Mesenchymal stem cell (in vitro differentiated cells and primary cell): ENCODE measurements around the gene PLXNA2.

Experiments used
- DNase-seq: peaks from one replicate; pipeline ENCODE4 v3.0.0-alpha.2; 2013
- H2AFZ ChIP-seq: one replicate; pipeline ENCODE4 v1.6.1; 2013; ENCODE audit warnings: low read depth, mild to moderate bottlenecking, control low read depth, inconsistent platforms, low read length, moderate library complexity
- H2AK5ac ChIP-seq: 2 replicates; pipeline ENCODE4 v1.6.1; 2013; ENCODE audit warnings: low read length, moderate library complexity, mild to moderate bottlenecking, inconsistent platforms; ENCODE audit not compliant: severe bottlenecking
- H2BK120ac ChIP-seq: one replicate; pipeline ENCODE4 v1.6.1; 2013; ENCODE audit warnings: low read depth, mild to moderate bottlenecking, inconsistent platforms, low read length, moderate library complexity
- H2BK12ac ChIP-seq, 2 experiments: one replicate each; pipeline ENCODE4 v1.6.1; 2013; ENCODE audit warnings: inconsistent platforms in 2 of 2, low read length in 2 of 2, mild to moderate bottlenecking in 2 of 2, moderate library complexity in 2 of 2, control low read depth in 1 of 2
- H2BK15ac ChIP-seq: one replicate; pipeline ENCODE4 v1.6.1; 2013; ENCODE audit warnings: mild to moderate bottlenecking, low read depth, inconsistent platforms; ENCODE audit not compliant: poor library complexity, severe bottlenecking
- H2BK5ac ChIP-seq: 2 replicates; pipeline ENCODE4 v1.6.1; 2013; ENCODE audit warnings: low read depth, mild to moderate bottlenecking, low read length, control low read depth, inconsistent platforms; ENCODE audit not compliant: poor library complexity, severe bottlenecking
- H3K14ac ChIP-seq, 2 experiments: one replicate each; pipeline ENCODE4 v1.6.1; 2013; ENCODE audit warnings: inconsistent platforms in 2 of 2, low read length in 2 of 2, control low read depth in 1 of 2, mild to moderate bottlenecking in 1 of 2, moderate library complexity in 1 of 2
- H3K18ac ChIP-seq, 2 experiments: one replicate each; pipeline ENCODE4 v1.6.1; 2013; ENCODE audit warnings: inconsistent platforms in 2 of 2, low read length in 2 of 2, control low read depth in 1 of 2, low read depth in 1 of 2, mild to moderate bottlenecking in 1 of 2
- H3K23ac ChIP-seq, 2 experiments: one replicate each; pipeline ENCODE4 v1.6.1; 2013; ENCODE audit warnings: inconsistent platforms in 2 of 2, low read length in 2 of 2, mild to moderate bottlenecking in 2 of 2, moderate library complexity in 2 of 2, control low read depth in 1 of 2
- H3K27ac ChIP-seq: 2 replicates; pipeline ENCODE4 v1.5.1; 2013; ENCODE audit warnings: mild to moderate bottlenecking, moderate library complexity, low read length, control low read depth, inconsistent platforms; ENCODE audit not compliant: poor library complexity, severe bottlenecking
- H3K27me3 ChIP-seq, 2 experiments: 2 replicates each; pipeline versions ENCODE4 v1.6.1 to v1.7.0; 2013; ENCODE audit warnings: low read length in 2 of 2, mild to moderate bottlenecking in 2 of 2, moderate library complexity in 2 of 2, control low read depth in 1 of 2, inconsistent platforms in 1 of 2; ENCODE audit not compliant: control insufficient read depth in 1 of 2, insufficient read depth in 1 of 2
- H3K36me3 ChIP-seq, 2 experiments: 2 replicates each; pipeline versions ENCODE4 v1.6.1 to v1.7.0; 2013; ENCODE audit warnings: low read length in 2 of 2, control low read depth in 1 of 2, inconsistent platforms in 1 of 2, low read depth in 1 of 2, mild to moderate bottlenecking in 1 of 2; ENCODE audit not compliant: insufficient read depth in 2 of 2, control insufficient read depth in 1 of 2
- H3K4ac ChIP-seq, 2 experiments: one replicate each; pipeline ENCODE4 v1.6.1; 2013; ENCODE audit warnings: inconsistent platforms in 2 of 2, low read length in 2 of 2, mild to moderate bottlenecking in 2 of 2, moderate library complexity in 2 of 2, control low read depth in 1 of 2, low read depth in 1 of 2
- H3K4me1 ChIP-seq: 2 replicates; pipeline ENCODE4 v1.6.1; 2013; ENCODE audit warnings: low read depth, low read length, control low read depth; ENCODE audit not compliant: control insufficient read depth, insufficient read depth
- H3K4me2 ChIP-seq: 2 replicates; pipeline ENCODE4 v1.6.1; 2013; ENCODE audit warnings: low read length, mild to moderate bottlenecking, inconsistent platforms; ENCODE audit not compliant: poor library complexity, severe bottlenecking
- H3K4me3 ChIP-seq, 2 experiments: 2 replicates each; pipeline versions ENCODE4 v1.5.1 to v1.7.0; 2013; ENCODE audit warnings: low read length in 2 of 2, mild to moderate bottlenecking in 2 of 2, control low read depth in 1 of 2, low read depth in 1 of 2; ENCODE audit not compliant: insufficient read depth in 1 of 2
- H3K79me1 ChIP-seq: replicated peaks from 2 replicates; pipeline ENCODE4 v1.6.1; 2013; ENCODE audit warnings: mild to moderate bottlenecking, control low read depth, low read length, inconsistent platforms; ENCODE audit not compliant: poor library complexity, severe bottlenecking
- H3K9ac ChIP-seq: 2 replicates; pipeline ENCODE4 v1.7.0; 2013; ENCODE audit warnings: mild to moderate bottlenecking, low read length, moderate library complexity
- H3K9me3 ChIP-seq: 2 replicates; pipeline ENCODE4 v1.7.0; 2013; ENCODE audit warnings: mild to moderate bottlenecking, low read length; ENCODE audit not compliant: control insufficient read depth
- H4K8ac ChIP-seq: one replicate; pipeline ENCODE4 v1.6.1; 2013; ENCODE audit warnings: inconsistent platforms, mild to moderate bottlenecking, low read length, moderate library complexity
- H4K91ac ChIP-seq: one replicate; pipeline ENCODE4 v1.6.1; 2013; ENCODE audit warnings: mild to moderate bottlenecking, low read length, inconsistent platforms
- WGBS: methylation state at CpG from one replicate; pipeline ENCODE4 v1.1.7; 2013; ENCODE audit warnings: mixed read lengths; 5-methylcytosine and 5-hydroxymethylcytosine counted together

The PLXNA2 gene

DNA sequence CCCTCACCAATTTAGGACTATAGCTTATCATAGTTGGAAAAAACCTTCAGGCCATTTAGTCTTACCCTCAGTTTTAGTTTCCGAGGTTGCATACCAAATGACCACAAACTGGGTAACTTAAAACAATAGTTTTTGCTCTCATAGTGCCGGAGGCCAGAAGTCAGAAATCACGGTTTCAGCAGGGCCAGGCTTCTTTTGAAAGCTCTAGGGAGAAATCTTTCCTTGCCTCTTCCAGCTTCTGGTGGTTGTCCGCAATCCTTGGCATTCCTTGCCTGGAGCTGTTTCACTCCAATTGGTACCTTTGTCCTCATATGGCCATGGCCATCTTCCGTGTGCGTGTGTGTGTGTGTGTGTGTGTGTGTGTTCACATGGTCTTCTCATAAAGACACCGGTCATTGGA, 12.4 kb upstream of the PLXNA2 start:
- no peak for DNase-seq
- WGBS, result 85% methylated on average over 4 of the region's 7 CpGs

DNA sequence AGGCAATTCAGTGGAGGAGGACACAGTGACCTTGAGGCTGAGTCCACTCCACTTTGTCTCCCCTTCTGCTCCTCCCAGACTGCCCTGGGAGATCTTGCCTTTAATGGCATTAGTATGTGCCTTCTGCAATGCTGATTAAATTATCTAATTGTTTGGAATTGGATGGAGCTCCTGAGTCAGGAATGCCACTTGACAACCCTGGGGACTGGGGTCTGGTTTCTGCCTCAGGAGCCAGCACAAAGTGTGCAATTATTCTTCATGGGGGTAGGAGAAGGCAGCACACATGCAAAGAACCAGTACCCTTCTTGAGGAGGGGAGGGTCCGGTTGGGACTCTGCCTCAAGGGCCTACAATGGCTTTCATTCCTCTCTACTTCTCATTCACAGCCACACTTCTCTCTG, 11.9 kb upstream of the PLXNA2 start:
- no peak overlapping the region for H2BK15ac ChIP-seq
- H2AFZ ChIP-seq, result no peak overlapping the region
- no peaks in the 10 kb centered on the region for H3K79me1 ChIP-seq
- no peak overlapping the region for H3K4me2 ChIP-seq
- peaks cover 12% of the 10 kb centered on the region for H3K9me3 ChIP-seq
- H3K27me3 ChIP-seq, result peaks cover 9 to 71% of the 10 kb centered on the region in 2 experiments
- no peaks in the 10 kb centered on the region for H3K36me3 ChIP-seq
- WGBS, result no CpG with 5 or more reads among the region's 1 CpG
- H3K4ac ChIP-seq, result no peak overlapping the region
- no peak overlapping the region for H4K91ac ChIP-seq
- no peak overlapping the region for H3K27ac ChIP-seq
- DNase-seq, result no peak
- H3K18ac ChIP-seq, result no peak overlapping the region
- H2BK120ac ChIP-seq, result no peak overlapping the region
- H3K14ac ChIP-seq, result no peak overlapping the region
- H2AK5ac ChIP-seq, result no peak overlapping the region
- no peaks in the 10 kb centered on the region for H3K4me1 ChIP-seq
- H2BK5ac ChIP-seq, result no peak overlapping the region
- no peak overlapping the region for H3K4me3 ChIP-seq
- H3K9ac ChIP-seq, result no peak overlapping the region
- no peak overlapping the region for H3K23ac ChIP-seq
- H2BK12ac ChIP-seq, result no peak overlapping the region
- no peak overlapping the region for H4K8ac ChIP-seq

More for the DNA sequence above, 12.4 kb upstream of the PLXNA2 start:
- Histone ChIP-seq H4K8ac (no peak overlapping the region), H2BK5ac (no peak overlapping the region), H3K23ac (no peak overlapping the region), H2AK5ac (no peak overlapping the region), H3K18ac (no peak overlapping the region), H3K36me3 (no peaks in the 10 kb centered on the region), H3K14ac (no peak overlapping the region), H2BK12ac (no peak overlapping the region), H3K4me3 (no peak overlapping the region), H3K4ac (no peak overlapping the region), H3K9ac (no peak overlapping the region), H2BK15ac (no peak overlapping the region), H3K27me3 (peaks cover 9 to 71% of the 10 kb centered on the region in 2 experiments), H3K9me3 (peaks cover 16% of the 10 kb centered on the region), H3K4me2 (no peak overlapping the region), H4K91ac (no peak overlapping the region), H3K27ac (no peak overlapping the region), H3K79me1 (no peaks in the 10 kb centered on the region), H2AFZ (no peak overlapping the region), H3K4me1 (no peaks in the 10 kb centered on the region), H2BK120ac (no peak overlapping the region)

DNA sequence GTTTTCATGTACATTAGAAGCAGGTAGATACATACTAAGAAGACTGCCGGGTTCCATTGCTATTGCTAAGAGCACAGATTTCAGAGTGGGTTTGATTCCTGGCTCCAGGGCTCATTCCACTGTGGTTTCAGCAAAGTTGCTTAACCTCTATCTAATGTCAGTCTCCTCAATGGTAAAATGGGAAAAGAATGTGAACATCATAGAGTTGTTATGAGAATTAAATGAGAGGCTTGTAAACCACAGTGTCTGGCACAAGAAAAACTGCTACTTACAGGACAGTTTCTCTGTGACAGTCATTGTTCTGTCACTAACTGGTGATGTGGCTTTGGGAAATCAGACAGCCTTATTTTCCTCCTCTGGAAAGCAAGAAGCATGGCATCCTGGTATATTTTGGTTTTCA, 10.7 kb upstream of the PLXNA2 start:
- Histone ChIP-seq H3K14ac (no peak overlapping the region), H2AK5ac (no peak overlapping the region), H2BK5ac (no peak overlapping the region), H2BK15ac (no peak overlapping the region), H2AFZ (no peak overlapping the region), H3K9ac (no peak overlapping the region), H3K4me2 (no peak overlapping the region), H4K8ac (no peak overlapping the region), H3K4me1 (no peaks in the 10 kb centered on the region), H2BK12ac (no peak overlapping the region), H3K18ac (no peak overlapping the region), H3K23ac (no peak overlapping the region), H3K36me3 (no peaks in the 10 kb centered on the region), H3K4me3 (no peak overlapping the region), H3K79me1 (no peaks in the 10 kb centered on the region), H3K9me3 (peaks cover 2% of the 10 kb centered on the region), H4K91ac (no peak overlapping the region), H3K27me3 (peaks cover 9 to 81% of the 10 kb centered on the region in 2 experiments), H2BK120ac (no peak overlapping the region), H3K27ac (no peak overlapping the region), H3K4ac (no peak overlapping the region)
- 92% methylated on average over 1 of the region's 1 CpG for WGBS
- peak; percentile 45 for DNase-seq

DNA sequence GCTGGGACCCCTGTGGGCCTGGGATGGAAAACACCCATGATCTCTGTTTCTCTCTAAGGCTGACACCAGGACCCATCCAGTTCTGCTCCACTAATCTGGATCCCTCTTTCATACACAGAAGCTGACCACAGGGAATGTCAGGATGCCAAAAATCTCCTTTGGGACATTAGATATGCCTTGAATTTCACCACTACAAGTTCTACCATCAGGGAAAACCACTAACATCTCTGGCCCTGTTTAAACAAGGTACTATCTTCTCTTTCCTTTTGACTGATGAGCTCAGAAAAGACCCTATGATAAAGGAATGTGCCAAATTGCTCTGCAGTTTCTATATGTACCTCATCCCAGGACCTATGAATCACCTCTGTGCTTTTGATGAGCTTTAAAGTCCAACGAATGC, 10.2 kb upstream of the PLXNA2 start:
- Histone ChIP-seq H4K8ac (no peak overlapping the region), H3K23ac (no peak overlapping the region), H3K9me3 (no peaks in the 10 kb centered on the region), H3K27me3 (peaks cover 10 to 83% of the 10 kb centered on the region in 2 experiments), H3K4me2 (no peak overlapping the region), H2BK12ac (no peak overlapping the region), H2BK120ac (no peak overlapping the region), H3K36me3 (no peaks in the 10 kb centered on the region), H3K4me3 (no peak overlapping the region), H2BK5ac (no peak overlapping the region), H3K27ac (no peak overlapping the region), H3K79me1 (no peaks in the 10 kb centered on the region), H2AFZ (no peak overlapping the region), H2BK15ac (no peak overlapping the region), H3K14ac (no peak overlapping the region), H3K9ac (no peak overlapping the region), H3K4ac (no peak overlapping the region), H3K4me1 (no peaks in the 10 kb centered on the region), H3K18ac (no peak overlapping the region), H2AK5ac (no peak overlapping the region), H4K91ac (no peak overlapping the region)
- DNase-seq, result no peak
- WGBS, result no CpG with 5 or more reads among the region's 1 CpG
